ENCODE results near the gene ADRM1. TPM values are rescaled to one million over a fixed set of nuclear protein-coding genes. Genes with fewer than 3 reads are reported as not detected.

ADRM1 gene
- total RNA-seq, 4 donors from 2014 or later = 41.8 to 126 (median 109) TPM

DNA sequence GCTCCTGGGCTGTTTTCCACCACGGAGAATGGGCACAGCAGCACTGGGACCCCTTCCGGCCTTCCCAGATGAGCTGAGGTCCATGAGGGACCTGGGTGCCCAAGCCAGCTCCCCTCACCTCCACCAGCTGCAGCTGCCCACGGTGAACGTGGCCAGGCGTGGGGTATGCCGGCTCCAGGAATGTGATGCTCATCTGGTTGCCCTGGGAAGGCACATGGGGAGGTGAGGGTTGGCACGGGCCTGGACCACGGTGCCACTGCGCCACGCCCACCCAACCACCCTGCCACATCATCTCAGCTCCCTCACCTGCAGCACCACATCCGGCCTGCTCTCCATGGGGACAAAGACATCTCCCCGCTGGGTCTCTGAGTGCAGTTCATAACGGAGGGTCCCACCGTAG, 23.8 kb downstream of the ADRM1 start:
- no peak for DNase-seq
- Histone ChIP-seq H3K36me3 (no peaks in the 10 kb centered on the region), H3K9me3 (no peaks in the 10 kb centered on the region), H3K4me3 (no peak overlapping the region), H3K27me3 (no peaks in the 10 kb centered on the region), H3K27ac (no peak overlapping the region), H3K4me1 (no peaks in the 10 kb centered on the region)
- intact Hi-C loops (cut with DNase I; ENCODE audit: low total_unique reads) (no loop called here), in situ Hi-C loops (cut with MboI; ENCODE audit: low pct_ligation_motif_present in 1 of 4, low pct_unique_long_range_greater_than_20kb in 1 of 4, low sequenced_read_pairs in 3 of 4) (no loop called here)
- no peak for TF ChIP-seq POLR2AphosphoS5 (IDR thresholded peaks at IDR 0.05)
- TF ChIP-seq, protein P1, sequence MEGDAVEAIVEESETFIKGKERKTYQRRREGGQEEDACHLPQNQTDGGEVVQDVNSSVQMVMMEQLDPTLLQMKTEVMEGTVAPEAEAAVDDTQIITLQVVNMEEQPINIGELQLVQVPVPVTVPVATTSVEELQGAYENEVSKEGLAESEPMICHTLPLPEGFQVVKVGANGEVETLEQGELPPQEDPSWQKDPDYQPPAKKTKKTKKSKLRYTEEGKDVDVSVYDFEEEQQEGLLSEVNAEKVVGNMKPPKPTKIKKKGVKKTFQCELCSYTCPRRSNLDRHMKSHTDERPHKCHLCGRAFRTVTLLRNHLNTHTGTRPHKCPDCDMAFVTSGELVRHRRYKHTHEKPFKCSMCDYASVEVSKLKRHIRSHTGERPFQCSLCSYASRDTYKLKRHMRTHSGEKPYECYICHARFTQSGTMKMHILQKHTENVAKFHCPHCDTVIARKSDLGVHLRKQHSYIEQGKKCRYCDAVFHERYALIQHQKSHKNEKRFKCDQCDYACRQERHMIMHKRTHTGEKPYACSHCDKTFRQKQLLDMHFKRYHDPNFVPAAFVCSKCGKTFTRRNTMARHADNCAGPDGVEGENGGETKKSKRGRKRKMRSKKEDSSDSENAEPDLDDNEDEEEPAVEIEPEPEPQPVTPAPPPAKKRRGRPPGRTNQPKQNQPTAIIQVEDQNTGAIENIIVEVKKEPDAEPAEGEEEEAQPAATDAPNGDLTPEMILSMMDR (IDR thresholded peaks at IDR 0.05) = no peak
- TF ChIP-seq POLR2A (IDR thresholded peaks at IDR 0.05) = no peak
- no peak for TF ChIP-seq EP300 (IDR thresholded peaks at IDR 0.05; ENCODE audit: low read depth)
- WGBS, 2 donors (ENCODE audit: low coverage in 1 of 2) = 93% methylated on average over 6 of the region's 14 CpGs; no CpG with 5 or more reads in 1 of the 2 donors

DNA sequence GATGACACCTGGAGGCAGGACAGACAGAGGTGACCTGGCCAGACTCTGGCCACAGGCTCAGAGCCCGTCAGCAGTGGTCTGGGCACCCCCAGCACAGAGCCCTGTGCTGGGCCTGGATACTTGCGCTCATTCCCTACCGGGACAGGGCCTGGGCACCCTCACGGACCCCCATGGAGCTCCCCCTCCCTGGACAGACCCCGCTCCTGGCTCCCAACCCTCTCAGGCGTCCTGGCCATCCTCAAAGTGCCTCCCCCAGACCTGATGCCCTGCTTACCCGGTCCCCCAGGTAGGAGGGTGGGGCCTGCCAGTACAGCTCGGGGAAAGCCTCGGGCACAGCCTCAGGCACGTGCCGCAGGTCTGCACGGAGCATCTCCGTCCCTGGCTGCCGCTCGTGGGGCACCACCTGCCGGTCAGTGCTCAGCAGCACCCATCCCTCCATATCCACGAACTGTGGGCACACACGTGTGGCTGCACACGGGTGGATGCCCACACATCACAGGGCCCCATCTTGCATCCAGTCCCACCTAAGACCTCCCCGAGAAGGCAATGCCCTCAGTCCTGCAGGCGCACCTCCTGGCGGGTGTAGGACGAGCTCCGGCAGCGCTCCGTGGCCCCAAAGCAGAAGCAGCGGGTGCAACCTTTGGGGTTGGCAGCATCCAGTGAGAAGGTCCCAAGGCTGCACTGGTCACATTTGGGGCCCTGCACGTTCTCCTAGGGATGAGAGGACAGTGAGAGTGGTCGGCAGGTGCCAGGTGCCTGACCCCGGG, 24.3 kb downstream of the ADRM1 start:
- TF ChIP-seq POLR2A (IDR thresholded peaks at IDR 0.05) (no peak), EP300 (IDR thresholded peaks at IDR 0.05; ENCODE audit: low read depth) (no peak), POLR2AphosphoS5 (IDR thresholded peaks at IDR 0.05) (no peak)
- TF ChIP-seq, protein P1 (IDR thresholded peaks at IDR 0.05) = no peak
- in situ Hi-C loops (cut with MboI; ENCODE audit: low pct_ligation_motif_present in 1 of 4, low pct_unique_long_range_greater_than_20kb in 1 of 4, low sequenced_read_pairs in 3 of 4) (no loop called here), intact Hi-C loops (cut with DNase I; ENCODE audit: low total_unique reads) (no loop called here)
- no peak for DNase-seq
- H3K27ac ChIP-seq = no peak overlapping the region
- H3K4me3 ChIP-seq = no peak overlapping the region
- H3K4me1 ChIP-seq = no peaks in the 10 kb centered on the region
- H3K36me3 ChIP-seq = no peaks in the 10 kb centered on the region
- H3K9me3 ChIP-seq = no peaks in the 10 kb centered on the region
- 84% methylated on average over 27 of the region's 30 CpGs; no CpG with 5 or more reads in 1 of the 2 donors for WGBS, 2 donors (ENCODE audit: low coverage in 1 of 2)
- no peaks in the 10 kb centered on the region for H3K27me3 ChIP-seq

DNA sequence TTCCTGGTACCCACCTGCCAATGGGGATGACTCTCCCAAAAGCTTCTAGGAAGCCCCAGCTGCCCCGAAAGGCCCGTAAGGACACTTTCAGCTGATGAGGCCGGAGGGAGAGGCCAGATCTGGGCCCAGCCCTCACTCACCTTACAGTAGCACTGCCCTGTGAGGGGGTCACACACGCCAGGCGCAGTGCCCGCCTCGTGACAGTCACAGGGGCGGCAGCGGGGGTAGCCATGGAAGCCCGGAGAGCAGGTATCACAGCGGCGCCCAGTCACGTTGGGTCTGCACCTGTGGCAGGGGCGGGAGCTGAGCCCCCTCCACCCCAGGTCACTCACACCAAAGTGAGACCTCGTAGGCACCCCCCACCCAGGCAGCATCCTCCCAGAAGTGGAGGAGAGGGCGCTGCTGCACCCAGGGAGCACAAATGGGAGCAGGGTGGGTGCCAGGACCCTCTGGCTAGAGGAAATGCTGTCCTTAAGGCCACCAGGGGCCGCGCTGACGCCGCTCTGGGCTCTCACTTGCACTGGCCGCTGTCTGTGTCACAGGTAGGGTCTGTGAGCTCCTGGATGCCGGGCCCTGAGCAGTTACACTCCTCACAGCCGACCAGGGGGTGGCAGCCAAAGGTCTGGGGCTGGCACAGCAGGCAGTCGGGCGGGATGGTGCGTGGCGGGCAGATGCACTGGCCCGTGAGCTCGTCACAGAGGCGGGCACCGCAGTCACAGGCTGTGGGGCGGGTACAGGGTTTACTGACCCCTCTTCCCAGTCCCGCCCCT, 25.1 kb downstream of the ADRM1 start:
- no peak for DNase-seq
- TF ChIP-seq, protein P1 (IDR thresholded peaks at IDR 0.05) = no peak
- TF ChIP-seq EP300 (IDR thresholded peaks at IDR 0.05; ENCODE audit: low read depth) (no peak), POLR2AphosphoS5 (IDR thresholded peaks at IDR 0.05) (no peak), POLR2A (IDR thresholded peaks at IDR 0.05) (no peak)
- intact Hi-C loops (cut with DNase I; ENCODE audit: low total_unique reads) = no loop called here
- Histone ChIP-seq H3K36me3 (no peaks in the 10 kb centered on the region), H3K27ac (no peak overlapping the region), H3K4me3 (no peak overlapping the region), H3K27me3 (no peaks in the 10 kb centered on the region), H3K4me1 (no peaks in the 10 kb centered on the region), H3K9me3 (no peaks in the 10 kb centered on the region)
- in situ Hi-C loops (cut with MboI; ENCODE audit: low pct_ligation_motif_present in 1 of 4, low pct_unique_long_range_greater_than_20kb in 1 of 4, low sequenced_read_pairs in 3 of 4) = no loop called here
- WGBS, 2 donors (ENCODE audit: low coverage in 1 of 2) = 90% methylated on average over 22 of the region's 33 CpGs; no CpG with 5 or more reads in 1 of the 2 donors

DNA sequence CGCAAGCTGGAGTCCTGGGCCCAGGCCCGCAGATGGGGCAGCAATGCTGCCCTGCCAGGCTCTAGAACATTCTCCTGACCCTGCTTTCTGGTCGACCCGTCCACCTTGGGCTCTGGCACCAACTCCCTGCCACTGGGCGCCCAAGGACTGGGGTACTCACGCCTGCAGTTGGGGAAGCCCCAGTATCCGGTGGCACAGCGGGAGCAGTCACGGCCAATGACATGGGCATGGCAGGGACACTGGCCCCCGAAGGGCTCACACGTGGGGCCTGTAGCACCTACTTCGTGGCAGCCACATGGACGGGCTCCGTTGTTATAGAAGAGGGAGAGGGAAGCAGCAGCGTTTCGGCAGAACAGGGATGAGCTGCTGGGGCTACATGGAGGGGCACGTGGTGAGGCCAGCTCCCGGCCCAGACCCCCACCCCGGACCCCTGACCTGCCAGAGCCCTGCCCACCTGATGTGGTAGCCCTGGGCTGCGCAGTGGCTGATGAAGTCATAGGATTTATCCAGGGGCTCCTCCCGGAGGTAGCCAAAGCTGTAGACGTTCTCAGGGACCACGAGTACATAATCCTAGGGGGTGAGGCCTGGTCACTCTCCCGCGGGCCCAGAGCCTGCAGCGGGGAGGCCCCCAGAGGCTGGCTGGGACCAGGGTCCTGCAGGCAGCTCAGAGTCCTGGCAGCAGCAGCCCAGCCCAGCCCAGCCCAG, 26.0 kb downstream of the ADRM1 start:
- TF ChIP-seq, protein P1 (IDR thresholded peaks at IDR 0.05) = no peak
- TF ChIP-seq POLR2A (IDR thresholded peaks at IDR 0.05) = no peak
- no peak for TF ChIP-seq EP300 (IDR thresholded peaks at IDR 0.05; ENCODE audit: low read depth)
- no peak for TF ChIP-seq POLR2AphosphoS5 (IDR thresholded peaks at IDR 0.05)

More for the DNA sequence above, 26.0 kb downstream of the ADRM1 start:
- 89% methylated on average over 25 of the region's 26 CpGs; no CpG with 5 or more reads in 1 of the 2 donors for WGBS, 2 donors (ENCODE audit: low coverage in 1 of 2)
- in situ Hi-C loops (cut with MboI; ENCODE audit: low pct_ligation_motif_present in 1 of 4, low pct_unique_long_range_greater_than_20kb in 1 of 4, low sequenced_read_pairs in 3 of 4) (no loop called here), intact Hi-C loops (cut with DNase I; ENCODE audit: low total_unique reads) (no loop called here)
- Histone ChIP-seq H3K4me1 (no peaks in the 10 kb centered on the region), H3K4me3 (no peak overlapping the region), H3K36me3 (no peaks in the 10 kb centered on the region), H3K9me3 (no peaks in the 10 kb centered on the region), H3K27me3 (no peaks in the 10 kb centered on the region), H3K27ac (no peak overlapping the region)
- no peak for DNase-seq

Data from transverse colon (tissue), 4 donors.